Measurements from ENCODE around the gene PLEKHM3.
"Not testable (repeated sequence)": the region's sequence is repeated elsewhere in the genome, so short reads cannot be mapped to it uniquely, and the experiment has no call there.

The PLEKHM3 gene

GRCh38 chr2:207949245-207949644 lies 76.1 kb downstream of the PLEKHM3 start:
- DNase-seq: not testable (repeated sequence)

- DNase-seq: no peak
These were observed 80.2 kb downstream of the PLEKHM3 start for GRCh38 chr2:207944979-207945600.

GRCh38 chr2:207944334-207944733 lies 81.0 kb downstream of the PLEKHM3 start:
- no peak for DNase-seq

GRCh38 chr2:207939342-207940108 lies 85.8 kb downstream of the PLEKHM3 start:
- DNase-seq: no peak

GRCh38 chr2:207938886-207939285 lies 86.4 kb downstream of the PLEKHM3 start:
- no peak for DNase-seq

GRCh38 chr2:207938415-207938814 lies 86.9 kb downstream of the PLEKHM3 start:
- no peak for DNase-seq

GRCh38 chr2:207937823-207938222 lies 87.5 kb downstream of the PLEKHM3 start:
- DNase-seq: no peak

- no peak for DNase-seq
These were observed 88.1 kb downstream of the PLEKHM3 start for GRCh38 chr2:207937253-207937652.

- no peak for DNase-seq
These were observed 88.9 kb downstream of the PLEKHM3 start for GRCh38 chr2:207936380-207936779.

- no peak for DNase-seq
These were observed 89.3 kb downstream of the PLEKHM3 start for GRCh38 chr2:207935991-207936370.

- no peak for DNase-seq
These were observed 90.0 kb downstream of the PLEKHM3 start for GRCh38 chr2:207935121-207935990.

GRCh38 chr2:207934720-207935119 lies 90.6 kb downstream of the PLEKHM3 start:
- DNase-seq: no peak

GRCh38 chr2:207933396-207934065 lies 91.8 kb downstream of the PLEKHM3 start:
- DNase-seq: no peak

- DNase-seq: no peak
These were observed 93.2 kb downstream of the PLEKHM3 start for GRCh38 chr2:207932106-207932505.

GRCh38 chr2:207930747-207931146 lies 94.6 kb downstream of the PLEKHM3 start:
- no peak for DNase-seq

GRCh38 chr2:207929923-207930322 lies 95.4 kb downstream of the PLEKHM3 start:
- no peak for DNase-seq

GRCh38 chr2:207928079-207928478 lies 97.2 kb downstream of the PLEKHM3 start:
- DNase-seq: no peak

GRCh38 chr2:207926989-207927300 lies 98.4 kb downstream of the PLEKHM3 start:
- DNase-seq: no peak

GRCh38 chr2:207926133-207926988 lies 99.0 kb downstream of the PLEKHM3 start:
- no peak for DNase-seq

GRCh38 chr2:207925601-207926000 lies 99.7 kb downstream of the PLEKHM3 start:
- no peak for DNase-seq

GRCh38 chr2:207921606-207922005 lies 103.7 kb downstream of the PLEKHM3 start:
- DNase-seq: no peak

GRCh38 chr2:207920721-207921120 lies 104.6 kb downstream of the PLEKHM3 start:
- no peak for DNase-seq

Data from CD4-positive, alpha-beta T cell treated with Interleukin-12 subunit alpha and Interleukin-12 subunit beta, for 1 hour (primary cell).